H1 (cell line): ENCODE measurements around the gene CPO. TPM values are rescaled to one million over a fixed set of nuclear protein-coding genes. Genes with fewer than 3 reads are reported as not detected.

Experiments
- CTCF ChIA-PET: fragments of 300-600 bp; sonication (Branson Sonifier 250); formaldehyde crosslinking; loops from one replicate; lab custom pipeline; 2021; ENCODE audit not compliant: partially characterized antibody; lab: Charles Lee
- POLR2A ChIA-PET: fragments of 300-600 bp; sonication (Branson Sonifier 250); formaldehyde crosslinking; loops from one replicate; lab custom pipeline; 2021; ENCODE audit warnings: inconsistent platforms; ENCODE audit not compliant: partially characterized antibody; lab: Charles Lee
- DNase-seq, 2 experiments: peaks; one replicate each; pipeline versions ENCODE4 v3.0.0 to v3.0.0-alpha.2; 2010 to 2022; ENCODE audit warnings: low spot score in 2 of 2, low read depth in 1 of 2, mixed read lengths in 1 of 2
- FAIRE-seq: peaks from 2 replicates; lab custom pipeline; 2011; peaks lifted over from hg19 to GRCh38; lab: Jason Lieb, UNC
- H2AFZ ChIP-seq: 2 replicates; pipeline ENCODE4 v1.8.1; 2012; ENCODE audit warnings: low read length, inconsistent platforms
- H2AK5ac ChIP-seq: 2 replicates; pipeline ENCODE4 v1.6.1; 2013; ENCODE audit warnings: low read depth, low read length
- H2BK120ac ChIP-seq: replicated peaks from 2 replicates; pipeline ENCODE3; 2013; ENCODE audit warnings: low read depth, low read length, inconsistent platforms
- H2BK12ac ChIP-seq: 2 replicates; pipeline ENCODE4 v1.6.1; 2013; ENCODE audit warnings: low read depth, low read length
- H2BK15ac ChIP-seq: 2 replicates; pipeline ENCODE4 v1.6.1; 2013; ENCODE audit warnings: low read length
- H2BK20ac ChIP-seq: 2 replicates; pipeline ENCODE4 v1.6.1; 2013; ENCODE audit warnings: low read length
- H2BK5ac ChIP-seq: 2 replicates; pipeline ENCODE4 v1.6.1; 2013; ENCODE audit warnings: low read depth, low read length
- H3K14ac ChIP-seq: 2 replicates; pipeline ENCODE4 v1.6.1; 2013; ENCODE audit warnings: inconsistent platforms; ENCODE audit not compliant: insufficient read length
- H3K18ac ChIP-seq: 2 replicates; pipeline ENCODE4 v1.6.1; 2013; ENCODE audit warnings: low read length; ENCODE audit errors: extremely low read depth
- H3K23ac ChIP-seq: 2 replicates; pipeline ENCODE4 v1.6.1; 2013; ENCODE audit warnings: inconsistent platforms; ENCODE audit not compliant: insufficient read length
- H3K23me2 ChIP-seq: 2 replicates; pipeline ENCODE4 v1.6.1; 2013; ENCODE audit warnings: low read depth, low read length
- H3K27ac ChIP-seq: 2 replicates; pipeline ENCODE4 v1.6.1; 2011; ENCODE audit warnings: low read depth, low read length, inconsistent platforms
- H3K27me3 ChIP-seq, 4 experiments: replicated peaks in 1 of 4; 1 replicate in 1 of 4; 2 replicates in 3 of 4; pipeline versions ENCODE4 v1.6.1 to v1.8.1; 2011 to 2013; ENCODE audit warnings: low read length in 3 of 4, mild to moderate bottlenecking in 3 of 4, inconsistent platforms in 2 of 4, mixed read lengths in 2 of 4, moderate library complexity in 1 of 4; ENCODE audit not compliant: control insufficient read depth in 3 of 4, insufficient read depth in 3 of 4; ENCODE audit errors: extremely low read depth in 1 of 4
- H3K36me3 ChIP-seq, 4 experiments: 2 replicates each; pipeline versions ENCODE4 v1.6.1 to v1.8.1; 2011 to 2013; ENCODE audit warnings: mild to moderate bottlenecking in 4 of 4, low read length in 3 of 4, moderate library complexity in 2 of 4, control low read depth in 1 of 4, inconsistent platforms in 1 of 4; ENCODE audit not compliant: insufficient read depth in 4 of 4, control insufficient read depth in 2 of 4
- H3K4ac ChIP-seq: replicated peaks from 2 replicates; pipeline ENCODE3; 2013; ENCODE audit warnings: low read length, low read depth, mixed read lengths, inconsistent platforms; ENCODE audit not compliant: insufficient read length
- H3K4me1 ChIP-seq, 4 experiments: replicated peaks in 1 of 4; 1 replicate in 1 of 4; 2 replicates in 3 of 4; pipeline versions ENCODE4 v1.6.1 to v1.8.1; 2011 to 2013; ENCODE audit warnings: low read length in 3 of 4, inconsistent platforms in 2 of 4, mixed read lengths in 1 of 4; ENCODE audit not compliant: insufficient read depth in 4 of 4, control insufficient read depth in 3 of 4
- H3K4me2 ChIP-seq, 2 experiments: 2 replicates each; pipeline versions ENCODE4 v1.6.1 to v1.8.1; 2011 to 2013; ENCODE audit warnings: low read depth in 2 of 2, low read length in 2 of 2, control low read depth in 1 of 2, inconsistent platforms in 1 of 2, mild to moderate bottlenecking in 1 of 2; ENCODE audit not compliant: insufficient read depth in 1 of 2
- H3K4me3 ChIP-seq, 4 experiments: fragments of 200-600, 300-600 bp in 1 of 4; sonication (generic), shearing (Covaris generic), sonication (Bioruptor Twin) in 1 of 4; 2 replicates each; pipeline versions ENCODE4 v1.5.1 to v1.8.1; 2011 to 2016; ENCODE audit warnings: low read length in 4 of 4, low read depth in 3 of 4, control low read depth in 2 of 4, inconsistent platforms in 2 of 4, mild to moderate bottlenecking in 2 of 4, mixed read lengths in 1 of 4, moderate library complexity in 1 of 4; ENCODE audit not compliant: insufficient read depth in 2 of 4; ENCODE audit errors: extremely low read depth in 1 of 4
- H3K56ac ChIP-seq: replicated peaks from 2 replicates; pipeline ENCODE3; 2013; ENCODE audit warnings: low read depth, mild to moderate bottlenecking, mixed read lengths, low read length, inconsistent platforms; ENCODE audit not compliant: insufficient read length
- H3K79me1 ChIP-seq: 2 replicates; pipeline ENCODE4 v1.6.1; 2013; ENCODE audit warnings: low read depth, low read length, control low read depth
- H3K79me2 ChIP-seq, 2 experiments: 2 replicates each; pipeline versions ENCODE4 v1.6.1 to v1.8.1; 2012 to 2013; ENCODE audit warnings: low read length in 2 of 2, mild to moderate bottlenecking in 2 of 2, inconsistent platforms in 1 of 2; ENCODE audit not compliant: insufficient read depth in 2 of 2, control insufficient read depth in 1 of 2
- H3K9ac ChIP-seq, 4 experiments: replicated peaks in 1 of 4; 1 replicate in 1 of 4; 2 replicates in 3 of 4; pipeline versions ENCODE4 v1.6.1 to v1.8.1; 2011 to 2013; ENCODE audit warnings: low read depth in 3 of 4, low read length in 3 of 4, control low read depth in 2 of 4, mild to moderate bottlenecking in 2 of 4, moderate library complexity in 2 of 4, inconsistent platforms in 1 of 4; ENCODE audit errors: extremely low read depth in 1 of 4
- H3K9me3 ChIP-seq, 2 experiments: 2 replicates each; pipeline versions ENCODE4 v1.6.1 to v1.8.1; 2012 to 2013; ENCODE audit warnings: mild to moderate bottlenecking in 2 of 2, moderate library complexity in 2 of 2, control low read depth in 1 of 2, inconsistent platforms in 1 of 2, low read depth in 1 of 2, low read length in 1 of 2, mixed read lengths in 1 of 2; ENCODE audit not compliant: insufficient read depth in 2 of 2
- H4K20me1 ChIP-seq, 2 experiments: replicated peaks in 1 of 2; 2 replicates each; pipeline versions ENCODE3 to v1.8.1; 2011 to 2013; ENCODE audit warnings: inconsistent platforms in 2 of 2, low read length in 2 of 2, mild to moderate bottlenecking in 1 of 2; ENCODE audit not compliant: insufficient read depth in 2 of 2, control insufficient read depth in 1 of 2
- H4K5ac ChIP-seq: 2 replicates; pipeline ENCODE4 v1.6.1; 2013; ENCODE audit warnings: low read length, low read depth, mixed read lengths, inconsistent platforms; ENCODE audit not compliant: insufficient read length
- H4K8ac ChIP-seq: 2 replicates; pipeline ENCODE4 v1.8.0; 2013; ENCODE audit warnings: mild to moderate bottlenecking, moderate library complexity, low read length, inconsistent platforms; ENCODE audit not compliant: insufficient read depth; ENCODE audit errors: extremely low read depth
- H4K91ac ChIP-seq: replicated peaks from 2 replicates; pipeline ENCODE3; 2013; ENCODE audit warnings: low read length, mixed read lengths, inconsistent platforms; ENCODE audit not compliant: insufficient read length
- ASH2L ChIP-seq: fragments of 200-600, 300-600 bp; sonication (generic); IDR thresholded peaks from one replicate; pipeline ENCODE4 v1.7.1; 2017; ENCODE audit warnings: low read length
- CBX5 ChIP-seq: fragments of 300-800, 300-1000 bp; sonication (generic); IDR thresholded peaks from 2 replicates; pipeline ENCODE4 v1.7.1; 2016; ENCODE audit warnings: antibody characterized with exemption, low read length, low read depth
- CBX8 ChIP-seq: fragments of 300-800, 300-1000 bp; sonication (generic); IDR thresholded peaks from 2 replicates; pipeline ENCODE4 v1.7.1; 2016; ENCODE audit warnings: low read depth, low read length, borderline replicate concordance
- CEBPB ChIP-seq: IDR thresholded peaks from 2 replicates; pipeline ENCODE4 v1.6.1; 2012; ENCODE audit warnings: low read depth, low read length
- CHD2 ChIP-seq: IDR thresholded peaks from 2 replicates; pipeline ENCODE4 v1.6.1; 2012; ENCODE audit warnings: low read length, improper control_type of control experiment
- CREB1 ChIP-seq: IDR thresholded peaks from 2 replicates; pipeline ENCODE4 v1.6.1; 2012; ENCODE audit warnings: inconsistent platforms
- FOSL1 ChIP-seq: IDR thresholded peaks from 2 replicates; pipeline ENCODE4 v1.6.1; 2011; ENCODE audit warnings: mild to moderate bottlenecking, low read depth, low read length, moderate library complexity; ENCODE audit not compliant: insufficient read depth
- GTF2F1 ChIP-seq: IDR thresholded peaks from 2 replicates; pipeline ENCODE4 v1.6.1; 2012; ENCODE audit warnings: low read depth, low read length, improper control_type of control experiment, borderline replicate concordance
- HDAC6 ChIP-seq: IDR thresholded peaks from one replicate; pipeline ENCODE4 v1.7.1; 2012; ENCODE audit warnings: low read depth, mild to moderate bottlenecking, inconsistent platforms, low read length, moderate library complexity
- JUN ChIP-seq: IDR thresholded peaks from 2 replicates; pipeline ENCODE4 v1.6.1; 2011; ENCODE audit warnings: low read depth, mild to moderate bottlenecking, improper control_type of control experiment, low read length
- JUND ChIP-seq: IDR thresholded peaks from 2 replicates; pipeline ENCODE4 v1.6.1; 2011; ENCODE audit warnings: mild to moderate bottlenecking, improper control_type of control experiment, low read length
- PHF8 ChIP-seq: fragments of 200-600 bp; sonication (generic); conservative IDR thresholded peaks from 2 replicates; pipeline ENCODE4 v1.7.1; 2012; ENCODE audit warnings: low read depth, mild to moderate bottlenecking, inconsistent platforms, low read length, moderate library complexity
- POLR2A ChIP-seq, 2 experiments: IDR thresholded peaks; 1 replicate in 1 of 2; 2 replicates in 1 of 2; pipeline ENCODE4 v1.6.1; 2011; ENCODE audit warnings: low read depth in 2 of 2, low read length in 2 of 2, mild to moderate bottlenecking in 2 of 2; ENCODE audit errors: control extremely low read depth in 1 of 2
- SUZ12 ChIP-seq: fragments of 200-600 bp; sonication (generic); IDR thresholded peaks from 2 replicates; pipeline ENCODE4 v1.6.1; 2012; ENCODE audit warnings: mild to moderate bottlenecking, inconsistent platforms, low read length, moderate library complexity, mixed read lengths
- TAF7 ChIP-seq: optimal IDR thresholded peaks from 2 replicates; pipeline ENCODE3; 2011; ENCODE audit warnings: low read depth, mild to moderate bottlenecking, inconsistent platforms, low read length, moderate library complexity, borderline replicate concordance
- TCF12 ChIP-seq: IDR thresholded peaks from 2 replicates; pipeline ENCODE4 v1.6.1; 2011; ENCODE audit warnings: low read depth, mild to moderate bottlenecking, low read length
- YY1 ChIP-seq: IDR thresholded peaks from 2 replicates; pipeline ENCODE4 v1.6.1; 2011; ENCODE audit warnings: low read depth, mild to moderate bottlenecking, low read length
- WGBS, 2 experiments: shearing (Covaris generic) in 1 of 2; methylation state at CpG; one replicate each; pipeline versions ENCODE4 v1.1.6 to v1.1.7; 2013 to 2015; ENCODE audit warnings: low lambda C conversion rate in 2 of 2, mixed read lengths in 2 of 2, inconsistent platforms in 1 of 2, low coverage in 1 of 2, missing lambda C conversion rate in 1 of 2; ENCODE audit not compliant: insufficient replicate concordance in 2 of 2, insufficient coverage in 1 of 2, insufficient read length in 1 of 2; ENCODE audit errors: extremely low coverage in 1 of 2, missing lambda C conversion rate in 1 of 2; 5-methylcytosine and 5-hydroxymethylcytosine counted together
- polyA plus RNA-seq, 7 experiments: library from polyadenylated mRNA; depleted of rRNA in 3 of 7; stranded (reverse) in 5 of 7; unstranded in 2 of 7; fragments of >200 nt in 5 of 7; fragments of 200-250 nt in 2 of 7; gene quantifications; 1 replicate in 5 of 7; 2 replicates in 1 of 7; 4 replicates in 1 of 7; pipeline versions ENCODE4 v1.2.1 to v1.2.3, GENCODE V29; 2011 to 2013; ENCODE audit warnings: missing spikeins in 2 of 7, mixed read lengths in 2 of 7
- total RNA-seq: library from RNA; stranded (reverse); fragmentation: NEBNext Ultra II Directional; extraction: Animal tissue kit (Norgen Biotek cat#: 25700); gene quantifications from 2 replicates; pipeline ENCODE4 v1.2.1, GENCODE V29; 2021

CPO gene
- total and polyA plus RNA-seq, 2 of the 8 experiments (the other 6 are each of a cell fraction or from before 2014, with no cell fraction given): 1.3 TPM

GRCh38 chr2:206890926-206891325 is 48.4 kb upstream of the CPO start:
- Histone ChIP-seq H2BK15ac (no peak overlapping the region), H4K91ac (no peak overlapping the region), H3K14ac (no peak overlapping the region), H3K23ac (no peak overlapping the region), H3K9ac (no peak overlapping the region), H4K8ac (no peak overlapping the region), H2BK120ac (no peak overlapping the region), H3K9me3 (no peaks in the 10 kb centered on the region), H4K20me1 (no peaks in the 10 kb centered on the region), H3K4me3 (no peak overlapping the region), H3K27ac (no peak overlapping the region), H3K4ac (no peak overlapping the region), H2BK12ac (no peak overlapping the region), H3K79me2 (no peaks in the 10 kb centered on the region), H3K79me1 (no peaks in the 10 kb centered on the region), H2AK5ac (no peak overlapping the region), H2BK20ac (no peak overlapping the region), H3K36me3 (no peaks in the 10 kb centered on the region), H3K56ac (no peak overlapping the region), H2AFZ (no peak overlapping the region), H3K23me2 (no peaks in the 10 kb centered on the region), H3K4me1 (no peaks in the 10 kb centered on the region), H4K5ac (no peak overlapping the region), H3K27me3 (no peaks in the 10 kb centered on the region), H3K4me2 (no peak overlapping the region), H3K18ac (no peak overlapping the region), H2BK5ac (no peak overlapping the region)
- no peak for DNase-seq
- no peak for FAIRE-seq
- ChIA-PET POLR2A (no interaction called here), CTCF (no interaction called here)
- TF ChIP-seq PHF8 (no peak), GTF2F1 (no peak), POLR2A (IDR thresholded peaks at IDR 0.05; ENCODE audit: control extremely low read depth in 1 of 2, low read depth in 2 of 2, low read length in 2 of 2) (no peak), JUN (no peak), FOSL1 (no peak), TAF7 (no peak), JUND (no peak), YY1 (no peak), TCF12 (no peak), HDAC6 (no peak), CEBPB (no peak), CHD2 (no peak), CBX8 (no peak), CBX5 (no peak), ASH2L (no peak), CREB1 (no peak), SUZ12 (no peak)
- 89% methylated on average over 1 of the region's 1 CpG; no CpG with 5 or more reads in 1 of the 2 experiments for WGBS, 2 experiments
